ENCODE results near the gene LRP1B.

GRCh38 chr2:141062443-141062842, 1068.4 kb downstream of the LRP1B start:
- no peak for TF ChIP-seq EZH2phosphoT487 (IDR thresholded peaks at IDR 0.05; ENCODE audit: borderline replicate concordance, low read length)
- no peak for TF ChIP-seq CTCF (IDR thresholded peaks at IDR 0.05; ENCODE audit: low read depth, low read length, poor library complexity, severe bottlenecking)
